22Rv1 (cell line): ENCODE data around the gene ST6GAL2.

Source experiments
- ZFX ChIP-seq: fragments of 450-650 bp; IDR thresholded peaks from 2 replicates; pipeline ENCODE4 v1.6.1; 2017; ENCODE audit warnings: antibody characterized with exemption, borderline replicate concordance
- TF ChIP-seq, protein P1 (sequence below): fragments of 450-650 bp; IDR thresholded peaks from 2 replicates; pipeline ENCODE4 v1.5.1; 2017; ENCODE audit warnings: mild to moderate bottlenecking

DNA sequence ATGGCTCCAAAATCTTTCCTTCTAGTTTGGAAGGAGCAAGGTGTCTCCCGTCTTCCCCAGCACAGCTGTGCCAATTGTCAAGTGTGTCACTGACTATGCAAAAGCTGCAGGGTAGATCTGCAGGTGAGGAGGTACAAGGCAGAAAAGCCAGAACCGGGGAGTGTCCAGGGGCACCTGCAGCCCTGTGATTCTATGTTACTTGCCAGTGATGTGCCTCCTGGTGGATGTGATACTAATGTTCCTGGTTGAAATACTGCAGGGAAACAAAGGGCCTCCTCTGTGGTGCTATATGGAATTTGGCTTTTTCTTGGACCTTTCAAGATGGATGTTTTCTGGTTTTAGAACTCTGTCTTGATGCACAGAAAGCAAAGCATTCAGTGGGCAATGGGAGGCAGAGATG is 80.3 kb downstream of the ST6GAL2 start:
- TF ChIP-seq, protein P1, sequence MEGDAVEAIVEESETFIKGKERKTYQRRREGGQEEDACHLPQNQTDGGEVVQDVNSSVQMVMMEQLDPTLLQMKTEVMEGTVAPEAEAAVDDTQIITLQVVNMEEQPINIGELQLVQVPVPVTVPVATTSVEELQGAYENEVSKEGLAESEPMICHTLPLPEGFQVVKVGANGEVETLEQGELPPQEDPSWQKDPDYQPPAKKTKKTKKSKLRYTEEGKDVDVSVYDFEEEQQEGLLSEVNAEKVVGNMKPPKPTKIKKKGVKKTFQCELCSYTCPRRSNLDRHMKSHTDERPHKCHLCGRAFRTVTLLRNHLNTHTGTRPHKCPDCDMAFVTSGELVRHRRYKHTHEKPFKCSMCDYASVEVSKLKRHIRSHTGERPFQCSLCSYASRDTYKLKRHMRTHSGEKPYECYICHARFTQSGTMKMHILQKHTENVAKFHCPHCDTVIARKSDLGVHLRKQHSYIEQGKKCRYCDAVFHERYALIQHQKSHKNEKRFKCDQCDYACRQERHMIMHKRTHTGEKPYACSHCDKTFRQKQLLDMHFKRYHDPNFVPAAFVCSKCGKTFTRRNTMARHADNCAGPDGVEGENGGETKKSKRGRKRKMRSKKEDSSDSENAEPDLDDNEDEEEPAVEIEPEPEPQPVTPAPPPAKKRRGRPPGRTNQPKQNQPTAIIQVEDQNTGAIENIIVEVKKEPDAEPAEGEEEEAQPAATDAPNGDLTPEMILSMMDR = no peak
- no peak for TF ChIP-seq ZFX
